ENCODE data around the gene CD4. TPM values are rescaled to one million over a fixed set of nuclear protein-coding genes. Genes with fewer than 3 reads are reported as not detected.
"Not testable (repeated sequence)": the region's sequence is repeated elsewhere in the genome, so short reads cannot be mapped to it uniquely, and the experiment has no call there.

The CD4 gene
- total RNA-seq, 2 experiments from 2014 or later, result 324 to 327 TPM

GRCh38 chr12:6869049-6870021 is 80.0 kb downstream of the CD4 start:
- Mint-ChIP-seq H3K27ac (peak overlapping the region; percentile 90), H3K4me3 (peak overlapping the region; percentile 97), H3K27me3 (no peaks in the 10 kb centered on the region), H3K9me3 (no peaks in the 10 kb centered on the region), H3K36me3 (ENCODE audit: low read depth) (peaks cover 72% of the 10 kb centered on the region), H3K4me1 (peaks cover 58% of the 10 kb centered on the region)
- CTCF ChIA-PET, result interaction anchor here (0.6 to 11.4 kb wide), 32 partner anchors 9 to 244 kb away, joined by 3 to 161 read pairs (median 5); partner anchors contain the start of genes C12orf57, C1RL, CD4 and CDCA3
- peak; percentile 88 for DNase-seq
- POLR2A ChIA-PET, result interaction anchor here (0.9 to 11.4 kb wide), 21 partner anchors 10 to 238 kb away, joined by 3 to 312 read pairs (median 5); partner anchors contain the start of genes C12orf57, CDCA3, LRRC23 and P3H3

GRCh38 chr12:6870304-6870703 is 81.0 kb downstream of the CD4 start:
- not testable (repeated sequence) for DNase-seq, H3K27me3 Mint-ChIP-seq, H3K9me3 Mint-ChIP-seq
- H3K27ac Mint-ChIP-seq, result peak overlapping the region; percentile 90
- ChIA-PET CTCF (interaction anchor here (1.0 to 11.4 kb wide), 9 partner anchors 18 to 146 kb away, joined by 3 to 161 read pairs (median 7); partner anchors contain the start of genes CDCA3 and USP5), POLR2A (interaction anchor here (1.7 to 11.4 kb wide), 7 partner anchors 12 to 90 kb away, joined by 7 to 312 read pairs (median 34); partner anchors contain the start of genes C12orf57, CD4, CDCA3 and RNU7-1)
- peaks cover 65% of the 10 kb centered on the region for H3K36me3 Mint-ChIP-seq (ENCODE audit: low read depth)
- H3K4me3 Mint-ChIP-seq, result peak overlapping the region; percentile 54
- peaks cover 64% of the 10 kb centered on the region for H3K4me1 Mint-ChIP-seq

Other genes starting within 250 kb of the CD4 start
- 10 to 100 TPM; 23.1 to 23.6 TPM for gene IFFO1, start 233.5 kb upstream of the CD4 start, total RNA-seq
- 10 to 100 TPM; 46.5 to 50.9 TPM for gene NOP2, start 221.2 kb upstream of the CD4 start, total RNA-seq
- gene CHD4, start 182.1 kb upstream of the CD4 start, total RNA-seq, result 100 to 1,000 TPM; 223 to 234 TPM
- gene LPAR5, start 153.6 kb upstream of the CD4 start, total RNA-seq, result 1 to 10 TPM; 7.8 to 8.0 TPM
- gene ACRBP, start 142.1 kb upstream of the CD4 start, total RNA-seq, result 1 to 10 TPM; 1.8 TPM
- gene ING4, start 126.4 kb upstream of the CD4 start, total RNA-seq, result 10 to 100 TPM; 32.2 to 33.8 TPM
- gene ZNF384, start 100.2 kb upstream of the CD4 start, total RNA-seq, result 10 to 100 TPM; 69.5 to 78.1 TPM
- gene PIANP, start 88.7 kb upstream of the CD4 start, total RNA-seq, result not detected
- gene COPS7A, start 65.5 kb upstream of the CD4 start, total RNA-seq, result 10 to 100 TPM; 28.4 to 29.0 TPM
- 100 to 1,000 TPM; 101 to 108 TPM for gene MLF2, start 36.4 kb upstream of the CD4 start, total RNA-seq
- gene PTMS, start 23.2 kb upstream of the CD4 start, total RNA-seq, result 10 to 100 TPM; 47.0 to 49.6 TPM
- 10 to 100 TPM; 91.9 TPM for gene LAG3, start 17.0 kb upstream of the CD4 start, total RNA-seq
- gene GPR162, start 32.3 kb downstream of the CD4 start, total RNA-seq, result not detected
- under 1 TPM; 0.18 to 0.68 TPM for gene P3H3, start 38.9 kb downstream of the CD4 start, total RNA-seq
- gene GNB3, start 51.4 kb downstream of the CD4 start, total RNA-seq, result not detected
- gene CDCA3, start 61.8 kb downstream of the CD4 start, total RNA-seq, result 100 to 1,000 TPM in 1 of 2 experiments, 10 to 100 TPM in 1; 96.5 to 101 TPM
- gene USP5, start 62.6 kb downstream of the CD4 start, total RNA-seq, result 100 to 1,000 TPM in 1 of 2 experiments, 10 to 100 TPM in 1; 91.4 to 109 TPM
- 1,000 to 10,000 TPM; 1,228 to 1,253 TPM for gene TPI1, start 78.0 kb downstream of the CD4 start, total RNA-seq
- gene SPSB2, start 83.8 kb downstream of the CD4 start, total RNA-seq, result 10 to 100 TPM; 11.1 to 11.2 TPM
- 1 to 10 TPM; 5.7 to 6.1 TPM for gene LRRC23, start 115.3 kb downstream of the CD4 start, total RNA-seq
- 100 to 1,000 TPM; 206 to 207 TPM for gene ENO2, start 125.1 kb downstream of the CD4 start, total RNA-seq
- gene ATN1, start 138.4 kb downstream of the CD4 start, total RNA-seq, result 10 to 100 TPM; 33.9 to 34.6 TPM
- not detected for gene RNU7-1, start 154.3 kb downstream of the CD4 start, total RNA-seq
- 100 to 1,000 TPM; 141 TPM for gene C12orf57, start 154.5 kb downstream of the CD4 start, total RNA-seq
- 100 to 1,000 TPM; 295 to 299 TPM for gene PTPN6, start 161.8 kb downstream of the CD4 start, total RNA-seq
- 100 to 1,000 TPM; 194 to 196 TPM for gene PHB2, start 181.1 kb downstream of the CD4 start, total RNA-seq
- 10 to 100 TPM; 39.4 to 50.2 TPM for gene EMG1, start 181.4 kb downstream of the CD4 start, total RNA-seq
- 10 to 100 TPM; 34.6 to 37.0 TPM for gene LPCAT3, start 228.9 kb downstream of the CD4 start, total RNA-seq

All from activated CD4-positive, alpha-beta memory T cell treated with anti-CD3 and anti-CD28 coated beads, Interleukin-2, amount 10 ng/mL, durations not matched to agents 7 days and 5 days (primary cell).